GM12878 (cell line): ENCODE results near the gene KCNE4.

Experiments used
- RAD21 ChIP-seq: IDR thresholded peaks from 2 replicates; pipeline ENCODE4 v1.6.1; 2011; ENCODE audit warnings: mild to moderate bottlenecking, low read depth, low read length, moderate library complexity; ENCODE audit not compliant: insufficient read depth
- SMAD1 ChIP-seq: fragments of 450-650 bp; IDR thresholded peaks from 2 replicates; pipeline ENCODE4 v1.6.1; 2018; ENCODE audit warnings: mild to moderate bottlenecking, low read depth; ENCODE audit not compliant: partially characterized antibody
- TAF1 ChIP-seq: IDR thresholded peaks from 2 replicates; pipeline ENCODE4 v1.6.1; 2011; ENCODE audit warnings: mild to moderate bottlenecking, low read depth, low read length, borderline replicate concordance
- TARDBP ChIP-seq: IDR thresholded peaks from 2 replicates; pipeline ENCODE4 v1.6.1; 2016; ENCODE audit warnings: borderline replicate concordance
- TCF12 ChIP-seq: IDR thresholded peaks from 2 replicates; pipeline ENCODE4 v1.6.1; 2011; ENCODE audit warnings: low read depth, mild to moderate bottlenecking, low read length
- TF ChIP-seq, protein P1 (sequence below): fragments of 450-650 bp; IDR thresholded peaks from 2 replicates; pipeline ENCODE4 v1.6.1; 2017; ENCODE audit warnings: mild to moderate bottlenecking, moderate library complexity
- TF ChIP-seq, protein P2 (sequence below), 3 experiments: IDR thresholded peaks in 2 of 3; conservative IDR thresholded peaks in 1 of 3; 2 replicates each; pipeline ENCODE4 v1.5.1; 2011; ENCODE audit warnings: low read depth in 3 of 3, low read length in 3 of 3, mild to moderate bottlenecking in 3 of 3, control low read depth in 2 of 3, moderate library complexity in 2 of 3, inconsistent platforms in 1 of 3, mixed read lengths in 1 of 3; ENCODE audit not compliant: control insufficient read depth in 2 of 3, insufficient read depth in 1 of 3; ENCODE audit errors: extremely low read depth in 1 of 3
- TF ChIP-seq, protein P3 (sequence below): IDR thresholded peaks from 2 replicates; pipeline ENCODE4 v1.6.1; 2012; ENCODE audit warnings: mild to moderate bottlenecking, low read depth, low read length

DNA sequence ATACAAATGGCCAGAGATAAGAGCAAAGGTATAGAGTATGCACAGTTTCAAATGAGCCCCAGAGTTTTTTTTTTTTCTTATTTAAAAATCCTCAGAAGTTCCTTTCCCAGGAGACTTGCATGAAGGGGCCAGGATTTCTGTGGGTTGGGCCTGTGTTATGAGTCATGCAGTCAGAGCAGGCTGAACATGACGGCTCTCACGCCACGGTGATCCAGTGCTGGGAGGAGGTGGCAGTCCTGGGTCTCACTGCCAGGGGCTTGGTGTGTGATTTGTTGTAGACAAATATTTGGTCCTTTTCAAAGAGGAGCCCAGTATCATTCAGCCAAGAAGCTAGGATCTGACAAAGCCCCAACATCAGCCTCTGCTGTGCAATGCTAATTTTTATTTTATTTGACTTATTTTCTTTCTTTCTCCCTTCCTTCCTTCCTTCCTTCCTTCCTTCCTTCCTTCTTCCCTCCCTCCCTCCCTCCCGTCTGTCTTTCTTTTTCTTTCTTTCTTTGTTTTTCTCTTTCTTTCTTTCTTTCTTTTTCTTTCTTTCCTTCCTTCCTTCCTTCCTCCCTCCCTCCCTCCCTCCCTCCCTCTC lies 10.4 kb upstream of the KCNE4 start:
- TF ChIP-seq RAD21 (no peak), TAF1 (no peak), TCF12 (no peak), SMAD1 (no peak), TARDBP (no peak)
- TF ChIP-seq, protein P1, sequence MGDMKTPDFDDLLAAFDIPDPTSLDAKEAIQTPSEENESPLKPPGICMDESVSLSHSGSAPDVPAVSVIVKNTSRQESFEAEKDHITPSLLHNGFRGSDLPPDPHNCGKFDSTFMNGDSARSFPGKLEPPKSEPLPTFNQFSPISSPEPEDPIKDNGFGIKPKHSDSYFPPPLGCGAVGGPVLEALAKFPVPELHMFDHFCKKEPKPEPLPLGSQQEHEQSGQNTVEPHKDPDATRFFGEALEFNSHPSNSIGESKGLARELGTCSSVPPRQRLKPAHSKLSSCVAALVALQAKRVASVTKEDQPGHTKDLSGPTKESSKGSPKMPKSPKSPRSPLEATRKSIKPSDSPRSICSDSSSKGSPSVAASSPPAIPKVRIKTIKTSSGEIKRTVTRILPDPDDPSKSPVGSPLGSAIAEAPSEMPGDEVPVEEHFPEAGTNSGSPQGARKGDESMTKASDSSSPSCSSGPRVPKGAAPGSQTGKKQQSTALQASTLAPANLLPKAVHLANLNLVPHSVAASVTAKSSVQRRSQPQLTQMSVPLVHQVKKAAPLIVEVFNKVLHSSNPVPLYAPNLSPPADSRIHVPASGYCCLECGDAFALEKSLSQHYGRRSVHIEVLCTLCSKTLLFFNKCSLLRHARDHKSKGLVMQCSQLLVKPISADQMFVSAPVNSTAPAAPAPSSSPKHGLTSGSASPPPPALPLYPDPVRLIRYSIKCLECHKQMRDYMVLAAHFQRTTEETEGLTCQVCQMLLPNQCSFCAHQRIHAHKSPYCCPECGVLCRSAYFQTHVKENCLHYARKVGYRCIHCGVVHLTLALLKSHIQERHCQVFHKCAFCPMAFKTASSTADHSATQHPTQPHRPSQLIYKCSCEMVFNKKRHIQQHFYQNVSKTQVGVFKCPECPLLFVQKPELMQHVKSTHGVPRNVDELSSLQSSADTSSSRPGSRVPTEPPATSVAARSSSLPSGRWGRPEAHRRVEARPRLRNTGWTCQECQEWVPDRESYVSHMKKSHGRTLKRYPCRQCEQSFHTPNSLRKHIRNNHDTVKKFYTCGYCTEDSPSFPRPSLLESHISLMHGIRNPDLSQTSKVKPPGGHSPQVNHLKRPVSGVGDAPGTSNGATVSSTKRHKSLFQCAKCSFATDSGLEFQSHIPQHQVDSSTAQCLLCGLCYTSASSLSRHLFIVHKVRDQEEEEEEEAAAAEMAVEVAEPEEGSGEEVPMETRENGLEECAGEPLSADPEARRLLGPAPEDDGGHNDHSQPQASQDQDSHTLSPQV, result no peak
- TF ChIP-seq, protein P2, sequence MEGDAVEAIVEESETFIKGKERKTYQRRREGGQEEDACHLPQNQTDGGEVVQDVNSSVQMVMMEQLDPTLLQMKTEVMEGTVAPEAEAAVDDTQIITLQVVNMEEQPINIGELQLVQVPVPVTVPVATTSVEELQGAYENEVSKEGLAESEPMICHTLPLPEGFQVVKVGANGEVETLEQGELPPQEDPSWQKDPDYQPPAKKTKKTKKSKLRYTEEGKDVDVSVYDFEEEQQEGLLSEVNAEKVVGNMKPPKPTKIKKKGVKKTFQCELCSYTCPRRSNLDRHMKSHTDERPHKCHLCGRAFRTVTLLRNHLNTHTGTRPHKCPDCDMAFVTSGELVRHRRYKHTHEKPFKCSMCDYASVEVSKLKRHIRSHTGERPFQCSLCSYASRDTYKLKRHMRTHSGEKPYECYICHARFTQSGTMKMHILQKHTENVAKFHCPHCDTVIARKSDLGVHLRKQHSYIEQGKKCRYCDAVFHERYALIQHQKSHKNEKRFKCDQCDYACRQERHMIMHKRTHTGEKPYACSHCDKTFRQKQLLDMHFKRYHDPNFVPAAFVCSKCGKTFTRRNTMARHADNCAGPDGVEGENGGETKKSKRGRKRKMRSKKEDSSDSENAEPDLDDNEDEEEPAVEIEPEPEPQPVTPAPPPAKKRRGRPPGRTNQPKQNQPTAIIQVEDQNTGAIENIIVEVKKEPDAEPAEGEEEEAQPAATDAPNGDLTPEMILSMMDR (IDR thresholded peaks at IDR 0.05 in 2 of 3, conservative IDR thresholded peaks at IDR 0.05 in 1 of 3; ENCODE audit: control insufficient read depth in 2 of 3, extremely low read depth in 1 of 3, insufficient read depth in 1 of 3, low read depth in 3 of 3, low read length in 3 of 3), result no peak
- TF ChIP-seq, protein P3, sequence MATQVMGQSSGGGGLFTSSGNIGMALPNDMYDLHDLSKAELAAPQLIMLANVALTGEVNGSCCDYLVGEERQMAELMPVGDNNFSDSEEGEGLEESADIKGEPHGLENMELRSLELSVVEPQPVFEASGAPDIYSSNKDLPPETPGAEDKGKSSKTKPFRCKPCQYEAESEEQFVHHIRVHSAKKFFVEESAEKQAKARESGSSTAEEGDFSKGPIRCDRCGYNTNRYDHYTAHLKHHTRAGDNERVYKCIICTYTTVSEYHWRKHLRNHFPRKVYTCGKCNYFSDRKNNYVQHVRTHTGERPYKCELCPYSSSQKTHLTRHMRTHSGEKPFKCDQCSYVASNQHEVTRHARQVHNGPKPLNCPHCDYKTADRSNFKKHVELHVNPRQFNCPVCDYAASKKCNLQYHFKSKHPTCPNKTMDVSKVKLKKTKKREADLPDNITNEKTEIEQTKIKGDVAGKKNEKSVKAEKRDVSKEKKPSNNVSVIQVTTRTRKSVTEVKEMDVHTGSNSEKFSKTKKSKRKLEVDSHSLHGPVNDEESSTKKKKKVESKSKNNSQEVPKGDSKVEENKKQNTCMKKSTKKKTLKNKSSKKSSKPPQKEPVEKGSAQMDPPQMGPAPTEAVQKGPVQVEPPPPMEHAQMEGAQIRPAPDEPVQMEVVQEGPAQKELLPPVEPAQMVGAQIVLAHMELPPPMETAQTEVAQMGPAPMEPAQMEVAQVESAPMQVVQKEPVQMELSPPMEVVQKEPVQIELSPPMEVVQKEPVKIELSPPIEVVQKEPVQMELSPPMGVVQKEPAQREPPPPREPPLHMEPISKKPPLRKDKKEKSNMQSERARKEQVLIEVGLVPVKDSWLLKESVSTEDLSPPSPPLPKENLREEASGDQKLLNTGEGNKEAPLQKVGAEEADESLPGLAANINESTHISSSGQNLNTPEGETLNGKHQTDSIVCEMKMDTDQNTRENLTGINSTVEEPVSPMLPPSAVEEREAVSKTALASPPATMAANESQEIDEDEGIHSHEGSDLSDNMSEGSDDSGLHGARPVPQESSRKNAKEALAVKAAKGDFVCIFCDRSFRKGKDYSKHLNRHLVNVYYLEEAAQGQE, result no peak
